ENCODE data around the gene CMSS1. TPM values are rescaled to one million over a fixed set of nuclear protein-coding genes. Genes with fewer than 3 reads are reported as not detected.

Gene CMSS1
- total RNA-seq, 4 donors from 2014 or later: 1.3 to 9.9 (median 2.3) TPM

- no peaks in the 10 kb centered on the region for H3K36me3 ChIP-seq
- peaks cover 0 to 19% (median 2%) of the 10 kb centered on the region in 4 donors for H3K4me1 ChIP-seq
- no peak for DNase-seq
- H3K27me3 ChIP-seq: no peaks in the 10 kb centered on the region
- H3K27ac ChIP-seq: peak overlapping the region; percentile 6 to 86 (median 47)
- TF ChIP-seq CTCF (IDR thresholded peaks at IDR 0.05) (no peak), POLR2A (IDR thresholded peaks at IDR 0.05) (no peak)
- H3K9me3 ChIP-seq: no peaks in the 10 kb centered on the region
- no peak overlapping the region for H3K4me3 ChIP-seq
Measured at GRCh38 chr3:100040451-100041225, 223.0 kb downstream of the CMSS1 start.

DNA sequence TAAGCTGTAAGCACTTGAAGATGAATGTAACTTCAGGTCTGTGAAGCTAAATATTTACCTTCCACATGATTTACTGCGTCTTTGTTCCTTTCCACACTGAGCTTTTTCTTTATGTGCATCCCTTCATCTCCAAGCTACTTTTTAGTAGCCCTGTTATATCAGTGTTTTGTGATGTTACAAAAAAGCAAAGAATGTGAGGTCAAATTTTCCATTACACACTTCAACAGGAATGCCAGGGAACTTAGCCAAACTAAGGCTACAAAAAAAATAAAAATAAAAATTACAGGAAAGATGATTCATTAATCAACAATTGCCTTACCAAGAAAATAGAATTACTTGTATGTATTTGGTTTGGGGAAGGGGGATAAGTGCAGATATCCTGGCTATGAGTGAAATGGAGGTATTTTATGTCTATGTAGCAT, 223.7 kb downstream of the CMSS1 start:
- Histone ChIP-seq H3K36me3 (no peaks in the 10 kb centered on the region), H3K9me3 (no peaks in the 10 kb centered on the region), H3K4me3 (no peak overlapping the region), H3K27me3 (no peaks in the 10 kb centered on the region), H3K4me1 (peaks cover 0 to 20% (median 4%) of the 10 kb centered on the region in 4 donors), H3K27ac (peak overlapping the region in 3 of 4 donors; percentile 6 to 86 (median 72))
- DNase-seq: no peak
- no peak for TF ChIP-seq POLR2A (IDR thresholded peaks at IDR 0.05)
- TF ChIP-seq CTCF (IDR thresholded peaks at IDR 0.05): no peak

DNA sequence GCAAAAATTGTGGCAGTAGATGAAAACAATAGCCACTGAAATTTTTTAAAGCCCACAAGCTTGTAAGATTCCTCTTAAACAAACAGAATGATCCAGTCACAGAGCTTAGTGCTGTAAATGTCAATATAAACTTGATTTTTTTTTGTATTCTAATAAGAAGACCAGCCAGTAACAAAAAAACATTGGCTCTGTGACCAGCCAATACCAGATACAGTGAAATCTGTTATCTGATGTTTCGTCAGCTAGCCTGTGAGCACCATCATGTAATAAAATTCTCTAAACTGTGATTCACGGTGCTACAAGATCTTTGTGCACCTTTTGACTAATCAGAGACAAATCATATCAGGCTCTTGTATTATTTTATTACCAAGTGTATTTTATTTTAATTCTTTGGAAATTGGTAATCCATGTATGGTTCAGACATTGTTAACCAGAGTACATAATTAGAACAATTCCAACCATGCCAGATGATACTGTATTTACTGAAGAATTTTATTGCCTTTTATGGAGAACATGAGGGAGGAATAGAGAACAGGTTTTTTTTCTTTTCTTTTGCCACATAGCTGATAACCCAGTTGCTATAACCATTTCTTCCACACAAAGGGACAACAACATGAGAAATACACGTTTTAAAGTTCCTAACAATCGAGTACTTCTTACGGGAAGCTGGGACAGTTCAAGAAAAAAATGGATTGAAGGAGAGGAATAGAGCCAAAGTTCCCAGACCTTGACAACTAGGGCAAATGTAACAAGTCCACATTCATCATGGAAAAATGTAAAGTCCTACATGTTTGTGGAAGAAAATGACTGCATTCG, 224.7 kb downstream of the CMSS1 start:
- TF ChIP-seq CTCF (IDR thresholded peaks at IDR 0.05) (no peak), POLR2A (IDR thresholded peaks at IDR 0.05) (no peak)
- peaks cover 0 to 28% (median 11%) of the 10 kb centered on the region in 4 donors for H3K4me1 ChIP-seq
- H3K36me3 ChIP-seq: no peaks in the 10 kb centered on the region
- H3K27ac ChIP-seq: peak overlapping the region; percentile 6 to 86 (median 61)
- no peak for DNase-seq
- H3K27me3 ChIP-seq: no peaks in the 10 kb centered on the region
- H3K4me3 ChIP-seq: no peak overlapping the region
- H3K9me3 ChIP-seq: no peaks in the 10 kb centered on the region

GRCh38 chr3:100043271-100043670, 225.6 kb downstream of the CMSS1 start:
- TF ChIP-seq POLR2A (IDR thresholded peaks at IDR 0.05) (no peak), CTCF (IDR thresholded peaks at IDR 0.05) (no peak)
- peaks cover 0 to 37% (median 14%) of the 10 kb centered on the region in 4 donors for H3K4me1 ChIP-seq
- no peaks in the 10 kb centered on the region for H3K36me3 ChIP-seq
- DNase-seq: no peak
- no peaks in the 10 kb centered on the region for H3K27me3 ChIP-seq
- no peaks in the 10 kb centered on the region for H3K9me3 ChIP-seq
- peak overlapping the region in 3 of 4 donors; percentile 6 to 86 (median 78) for H3K27ac ChIP-seq
- no peak overlapping the region for H3K4me3 ChIP-seq

GRCh38 chr3:100044369-100044768, 226.7 kb downstream of the CMSS1 start:
- Histone ChIP-seq H3K27me3 (no peaks in the 10 kb centered on the region), H3K9me3 (no peaks in the 10 kb centered on the region), H3K4me3 (no peak overlapping the region), H3K27ac (peak overlapping the region in 3 of 4 donors; percentile 7 to 78 (median 19)), H3K4me1 (peaks cover 0 to 40% (median 16%) of the 10 kb centered on the region in 4 donors), H3K36me3 (no peaks in the 10 kb centered on the region)
- DNase-seq: no peak
- TF ChIP-seq POLR2A (IDR thresholded peaks at IDR 0.05) (no peak), CTCF (IDR thresholded peaks at IDR 0.05) (no peak)

Data from Peyer's patch (tissue), 4 donors.